ENCODE measurements around the gene ERVK3-1. TPM values are rescaled to one million over a fixed set of nuclear protein-coding genes. Genes with fewer than 3 reads are reported as not detected.

ERVK3-1 gene
- total RNA-seq, 1 donor from 2014 or later, result 38.6 TPM

DNA sequence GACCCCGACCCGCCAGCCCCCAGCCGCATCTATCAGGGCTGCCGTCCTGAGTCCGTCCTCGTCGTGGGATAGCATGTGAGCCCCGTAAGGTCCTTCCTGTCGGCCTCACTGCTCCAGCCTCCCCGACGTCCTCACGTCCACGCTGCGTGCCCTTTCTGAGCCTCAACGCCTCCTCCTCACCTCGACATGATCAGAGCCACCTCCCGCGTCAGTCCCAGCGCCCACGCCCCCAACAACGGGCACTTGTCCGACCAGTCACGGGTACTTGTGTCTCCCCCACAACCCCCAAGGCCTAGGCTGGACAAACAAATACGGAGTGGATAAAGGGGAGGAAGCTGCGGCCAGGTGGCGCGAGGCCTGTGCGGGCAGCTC lies 56.7 kb downstream of the ERVK3-1 start:
- Mint-ChIP-seq H3K36me3 (no peaks in the 10 kb centered on the region), H3K27ac (peak overlapping the region; percentile 99), H3K9me3 (no peaks in the 10 kb centered on the region), H3K4me3 (peak overlapping the region; percentile 98), H3K27me3 (ENCODE audit: low read depth) (no peaks in the 10 kb centered on the region), H3K4me1 (peaks cover 10% of the 10 kb centered on the region)
- DNase-seq (ENCODE audit: low spot score in 2 of 2, unreplicated experiment in 2 of 2), result no peak
- TF ChIP-seq, protein P1, sequence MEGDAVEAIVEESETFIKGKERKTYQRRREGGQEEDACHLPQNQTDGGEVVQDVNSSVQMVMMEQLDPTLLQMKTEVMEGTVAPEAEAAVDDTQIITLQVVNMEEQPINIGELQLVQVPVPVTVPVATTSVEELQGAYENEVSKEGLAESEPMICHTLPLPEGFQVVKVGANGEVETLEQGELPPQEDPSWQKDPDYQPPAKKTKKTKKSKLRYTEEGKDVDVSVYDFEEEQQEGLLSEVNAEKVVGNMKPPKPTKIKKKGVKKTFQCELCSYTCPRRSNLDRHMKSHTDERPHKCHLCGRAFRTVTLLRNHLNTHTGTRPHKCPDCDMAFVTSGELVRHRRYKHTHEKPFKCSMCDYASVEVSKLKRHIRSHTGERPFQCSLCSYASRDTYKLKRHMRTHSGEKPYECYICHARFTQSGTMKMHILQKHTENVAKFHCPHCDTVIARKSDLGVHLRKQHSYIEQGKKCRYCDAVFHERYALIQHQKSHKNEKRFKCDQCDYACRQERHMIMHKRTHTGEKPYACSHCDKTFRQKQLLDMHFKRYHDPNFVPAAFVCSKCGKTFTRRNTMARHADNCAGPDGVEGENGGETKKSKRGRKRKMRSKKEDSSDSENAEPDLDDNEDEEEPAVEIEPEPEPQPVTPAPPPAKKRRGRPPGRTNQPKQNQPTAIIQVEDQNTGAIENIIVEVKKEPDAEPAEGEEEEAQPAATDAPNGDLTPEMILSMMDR (IDR thresholded peaks at IDR 0.05; ENCODE audit: unreplicated experiment), result no peak

- peak within 1 kb of the TSS; percentile 99 for H3K27ac Mint-ChIP-seq
- H3K4me1 Mint-ChIP-seq, result peaks cover 10% of the 10 kb centered on the region
- H3K27me3 Mint-ChIP-seq (ENCODE audit: low read depth), result no peaks in the 10 kb centered on the region
- peak; percentile 95 to 98 for DNase-seq (ENCODE audit: low spot score in 2 of 2, unreplicated experiment in 2 of 2)
- no peaks in the 10 kb centered on the region for H3K9me3 Mint-ChIP-seq
- TF ChIP-seq, protein P1 (IDR thresholded peaks at IDR 0.05; ENCODE audit: unreplicated experiment), result no peak
- H3K4me3 Mint-ChIP-seq, result peak within 1 kb of the TSS; percentile 98
- peaks cover 3% of the 10 kb centered on the region for H3K36me3 Mint-ChIP-seq
These were observed 57.3 kb downstream of the ERVK3-1 start, which contains the start of gene ZNF497 for GRCh38 chr19:58362272-58362994. Gene ZNF497 (minus strand): TSS chr19:58362751. CDS start chr19:58357635, 5,116 bp downstream.

GRCh38 chr19:58364146-58364545 lies 59.0 kb downstream of the ERVK3-1 start:
- H3K27me3 Mint-ChIP-seq (ENCODE audit: low read depth), result no peaks in the 10 kb centered on the region
- DNase-seq (ENCODE audit: low spot score in 2 of 2, unreplicated experiment in 2 of 2), result no peak
- TF ChIP-seq, protein P1 (IDR thresholded peaks at IDR 0.05; ENCODE audit: unreplicated experiment), result no peak
- peaks cover 10% of the 10 kb centered on the region for H3K4me1 Mint-ChIP-seq
- no peaks in the 10 kb centered on the region for H3K9me3 Mint-ChIP-seq
- H3K27ac Mint-ChIP-seq, result no peak overlapping the region
- peak overlapping the region; percentile 31 for H3K4me3 Mint-ChIP-seq
- peaks cover 4% of the 10 kb centered on the region for H3K36me3 Mint-ChIP-seq

Small RNAs within 50 kb of the gene (microRNA-seq; reads per million reads assigned to microRNA genes)
- not detected for gene MIR6806

Other genes with a start within 250 kb of the ERVK3-1 start
- gene ZNF135, start 246.1 kb upstream of the ERVK3-1 start, total RNA-seq, result 11.6 to 12.5 TPM (median 12.3 TPM) in 3 replicates
- 85.9 to 91.9 TPM (median 91.0 TPM) in 3 replicates for gene ZSCAN18, start 207.1 kb upstream of the ERVK3-1 start, total RNA-seq
- gene ZNF329, start 154.6 kb upstream of the ERVK3-1 start, total RNA-seq, result 13.6 to 15.0 TPM (median 14.6 TPM) in 3 replicates
- gene ZNF274, start 122.3 kb upstream of the ERVK3-1 start, total RNA-seq, result 27.4 to 30.6 TPM (median 27.9 TPM) in 3 replicates
- 62.7 to 63.5 TPM (median 63.3 TPM) in 3 replicates for gene ZNF544, start 76.5 kb upstream of the ERVK3-1 start, total RNA-seq
- 21.6 to 22.1 TPM (median 21.9 TPM) in 3 replicates for gene ZNF8, start 26.4 kb upstream of the ERVK3-1 start, total RNA-seq
- gene ZSCAN22, start 21.6 kb downstream of the ERVK3-1 start, total RNA-seq, result 3.6 to 3.8 TPM (median 3.7 TPM) in 3 replicates
- 12.3 to 15.5 TPM (median 13.1 TPM) in 3 replicates for gene A1BG, start 48.1 kb downstream of the ERVK3-1 start, total RNA-seq
- 6.6 to 7.6 TPM (median 6.9 TPM) in 3 replicates for gene ZNF497, start 57.4 kb downstream of the ERVK3-1 start, total RNA-seq
- gene ZNF837, start 75.7 kb downstream of the ERVK3-1 start, total RNA-seq, result 3.1 to 4.2 TPM (median 3.9 TPM) in 3 replicates
- gene RPS5, start 81.9 kb downstream of the ERVK3-1 start, total RNA-seq, result 985 to 1,018 TPM (median 1,016 TPM) in 3 replicates
- gene RNF225, start 90.3 kb downstream of the ERVK3-1 start, total RNA-seq, result 0.83 to 1.3 TPM (median 1.2 TPM) in 3 replicates
- gene ZNF584, start 103.3 kb downstream of the ERVK3-1 start, total RNA-seq, result 12.0 to 16.4 TPM (median 15.3 TPM) in 3 replicates
- gene ZNF132, start 134.8 kb downstream of the ERVK3-1 start, total RNA-seq, result 4.2 to 4.8 TPM (median 4.4 TPM) in 3 replicates
- gene ZNF324B, start 146.2 kb downstream of the ERVK3-1 start, total RNA-seq, result 8.0 to 8.8 TPM (median 8.2 TPM) in 3 replicates
- 12.1 to 13.4 TPM (median 12.6 TPM) in 3 replicates for gene ZNF324, start 161.7 kb downstream of the ERVK3-1 start, total RNA-seq
- gene ZNF446, start 171.0 kb downstream of the ERVK3-1 start, total RNA-seq, result 17.3 to 18.0 TPM (median 17.4 TPM) in 3 replicates
- 12.5 to 14.2 TPM (median 14.2 TPM) in 3 replicates for gene SLC27A5, start 206.6 kb downstream of the ERVK3-1 start, total RNA-seq
- gene ZBTB45, start 214.4 kb downstream of the ERVK3-1 start, total RNA-seq, result 24.4 to 27.1 TPM (median 24.9 TPM) in 3 replicates
- gene TRIM28, start 238.7 kb downstream of the ERVK3-1 start, total RNA-seq, result 577 to 599 TPM (median 579 TPM) in 3 replicates
- 82.9 to 86.5 TPM (median 84.3 TPM) in 3 replicates for gene CHMP2A, start 249.7 kb downstream of the ERVK3-1 start, total RNA-seq